ENCODE measurements around the gene SLC16A7. TPM values are rescaled to one million over a fixed set of nuclear protein-coding genes. Genes with fewer than 3 reads are reported as not detected.
A peak's percentile ranks its signal among the peaks of the same experiment; 100 is the strongest.

The SLC16A7 gene
- 10 to 100 TPM; 33.0 to 34.8 TPM for total RNA-seq

GRCh38 chr12:59595883-59596540, at the start of gene SLC16A7:
TSS of gene SLC16A7 (plus strand) at chr12:59596029. CDS start at chr12:59704802, 108,773 bp downstream.
- DNase-seq: peak; percentile 91
- intact Hi-C loops (cut with DNase I, micrococcal nuclease): loop anchor here (1.0 to 10.0 kb wide), 6 partner anchors 96 to 1749 kb away; partner anchors contain the start of genes ATP23 (in 1 of the 2) and CTDSP2 (in 1 of the 2)
- H3K4me3 Mint-ChIP-seq: peak within 1 kb of the TSS; percentile 82
- POLR2A ChIA-PET: no interaction called here
- H3K27me3 Mint-ChIP-seq: no peaks in the 10 kb centered on the region
- peak; percentile 54 for ATAC-seq
- CTCF ChIA-PET: interaction anchor here (0.6 to 0.7 kb wide), 4 partner anchors 8 to 196 kb away, joined by 3 to 4 read pairs (median 3); no protein-coding TSS in a partner anchor
- H3K27ac Mint-ChIP-seq: peak within 1 kb of the TSS; percentile 100
- H3K36me3 Mint-ChIP-seq (ENCODE audit: low read depth): peaks cover 23% of the 10 kb centered on the region
- peaks cover 53% of the 10 kb centered on the region for H3K4me1 Mint-ChIP-seq
- H3K9me3 Mint-ChIP-seq (ENCODE audit: low read depth): no peaks in the 10 kb centered on the region

- no peak overlapping the region for H3K27ac Mint-ChIP-seq
- peaks cover 20% of the 10 kb centered on the region for H3K4me1 Mint-ChIP-seq
- no peaks in the 10 kb centered on the region for H3K27me3 Mint-ChIP-seq
- intact Hi-C loops (cut with DNase I, micrococcal nuclease): no loop called here
- no peaks in the 10 kb centered on the region for H3K36me3 Mint-ChIP-seq (ENCODE audit: low read depth)
- no peaks in the 10 kb centered on the region for H3K9me3 Mint-ChIP-seq (ENCODE audit: low read depth)
- DNase-seq (no peak), ATAC-seq (no peak)
- ChIA-PET POLR2A (no interaction called here), CTCF (interaction anchor here (0.7 to 1.0 kb wide), 2 partner anchors 25 to 259 kb away, joined by 3 read pairs; no protein-coding TSS in a partner anchor)
- H3K4me3 Mint-ChIP-seq: no peak overlapping the region
Observed at GRCh38 chr12:59548930-59549329, 46.9 kb upstream of the SLC16A7 start.

- Mint-ChIP-seq H3K4me1 (no peaks in the 10 kb centered on the region), H3K4me3 (no peak overlapping the region), H3K36me3 (ENCODE audit: low read depth) (no peaks in the 10 kb centered on the region), H3K27ac (no peak overlapping the region), H3K9me3 (ENCODE audit: low read depth) (peaks cover 2% of the 10 kb centered on the region), H3K27me3 (no peaks in the 10 kb centered on the region)
- DNase-seq: no peak
- ChIA-PET POLR2A (no interaction called here), CTCF (no interaction called here)
- intact Hi-C loops (cut with DNase I, micrococcal nuclease): no loop called here
- no peak for ATAC-seq
Observed at GRCh38 chr12:59559696-59560095, 36.1 kb upstream of the SLC16A7 start.

- ChIA-PET POLR2A (no interaction called here), CTCF (no interaction called here)
- intact Hi-C loops (cut with DNase I, micrococcal nuclease): no loop called here
- Mint-ChIP-seq H3K4me3 (no peak overlapping the region), H3K36me3 (ENCODE audit: low read depth) (no peaks in the 10 kb centered on the region), H3K27ac (no peak overlapping the region), H3K4me1 (peaks cover 4% of the 10 kb centered on the region), H3K9me3 (ENCODE audit: low read depth) (no peaks in the 10 kb centered on the region), H3K27me3 (no peaks in the 10 kb centered on the region)
- ATAC-seq: no peak
- no peak for DNase-seq
Observed at GRCh38 chr12:59570145-59570544, 25.7 kb upstream of the SLC16A7 start.

- H3K27me3 Mint-ChIP-seq: no peaks in the 10 kb centered on the region
- ChIA-PET POLR2A (no interaction called here), CTCF (interaction anchor here (0.6 kb wide), 1 partner anchor 26 kb away, joined by 3 read pairs; no protein-coding TSS in a partner anchor)
- no peaks in the 10 kb centered on the region for H3K36me3 Mint-ChIP-seq (ENCODE audit: low read depth)
- DNase-seq (no peak), ATAC-seq (no peak)
- intact Hi-C loops (cut with DNase I, micrococcal nuclease): no loop called here
- peaks cover 3% of the 10 kb centered on the region for H3K9me3 Mint-ChIP-seq (ENCODE audit: low read depth)
- no peak overlapping the region for H3K4me3 Mint-ChIP-seq
- peaks cover 36% of the 10 kb centered on the region for H3K4me1 Mint-ChIP-seq
- H3K27ac Mint-ChIP-seq: no peak overlapping the region
Observed at GRCh38 chr12:59574406-59574805, 21.4 kb upstream of the SLC16A7 start.

- POLR2A ChIA-PET: no interaction called here
- ATAC-seq (no peak), DNase-seq (no peak)
- Mint-ChIP-seq H3K27ac (no peak overlapping the region), H3K9me3 (ENCODE audit: low read depth) (peaks cover 3% of the 10 kb centered on the region), H3K36me3 (ENCODE audit: low read depth) (no peaks in the 10 kb centered on the region), H3K27me3 (no peaks in the 10 kb centered on the region), H3K4me3 (no peak overlapping the region), H3K4me1 (peaks cover 40% of the 10 kb centered on the region)
- intact Hi-C loops (cut with DNase I, micrococcal nuclease): no loop called here
- CTCF ChIA-PET: no interaction called here
Observed at GRCh38 chr12:59575826-59576225, 20.0 kb upstream of the SLC16A7 start.

- Mint-ChIP-seq H3K27me3 (no peaks in the 10 kb centered on the region), H3K4me1 (peaks cover 44% of the 10 kb centered on the region), H3K9me3 (ENCODE audit: low read depth) (peaks cover 3% of the 10 kb centered on the region), H3K4me3 (no peak overlapping the region), H3K27ac (peak overlapping the region; percentile 0), H3K36me3 (ENCODE audit: low read depth) (no peaks in the 10 kb centered on the region)
- no peak for DNase-seq
- ChIA-PET POLR2A (no interaction called here), CTCF (no interaction called here)
- ATAC-seq: peak; percentile 47
- intact Hi-C loops (cut with DNase I, micrococcal nuclease): no loop called here
Observed at GRCh38 chr12:59578254-59578653, 17.6 kb upstream of the SLC16A7 start.

- peaks cover 3% of the 10 kb centered on the region for H3K9me3 Mint-ChIP-seq (ENCODE audit: low read depth)
- no peak overlapping the region for H3K4me3 Mint-ChIP-seq
- ChIA-PET POLR2A (no interaction called here), CTCF (no interaction called here)
- ATAC-seq: no peak
- no peaks in the 10 kb centered on the region for H3K27me3 Mint-ChIP-seq
- no peak overlapping the region for H3K27ac Mint-ChIP-seq
- DNase-seq: no peak
- H3K36me3 Mint-ChIP-seq (ENCODE audit: low read depth): no peaks in the 10 kb centered on the region
- intact Hi-C loops (cut with DNase I, micrococcal nuclease): no loop called here
- H3K4me1 Mint-ChIP-seq: peaks cover 40% of the 10 kb centered on the region
Observed at GRCh38 chr12:59579631-59580030, 16.2 kb upstream of the SLC16A7 start.

- H3K27me3 Mint-ChIP-seq: no peaks in the 10 kb centered on the region
- H3K36me3 Mint-ChIP-seq (ENCODE audit: low read depth): no peaks in the 10 kb centered on the region
- peaks cover 40% of the 10 kb centered on the region for H3K4me1 Mint-ChIP-seq
- CTCF ChIA-PET: no interaction called here
- H3K9me3 Mint-ChIP-seq (ENCODE audit: low read depth): peaks cover 3% of the 10 kb centered on the region
- POLR2A ChIA-PET: no interaction called here
- no peak overlapping the region for H3K27ac Mint-ChIP-seq
- ATAC-seq (no peak), DNase-seq (no peak)
- H3K4me3 Mint-ChIP-seq: no peak overlapping the region
- intact Hi-C loops (cut with DNase I, micrococcal nuclease): no loop called here
Observed at GRCh38 chr12:59580050-59580449, 15.8 kb upstream of the SLC16A7 start.

GRCh38 chr12:59583003-59583712, 12.7 kb upstream of the SLC16A7 start:
- DNase-seq (no peak), ATAC-seq (peak; percentile 71)
- H3K4me1 Mint-ChIP-seq: peaks cover 20% of the 10 kb centered on the region
- H3K36me3 Mint-ChIP-seq (ENCODE audit: low read depth): no peaks in the 10 kb centered on the region
- ChIA-PET CTCF (no interaction called here), POLR2A (no interaction called here)
- H3K27me3 Mint-ChIP-seq: no peaks in the 10 kb centered on the region
- no peak overlapping the region for H3K27ac Mint-ChIP-seq
- H3K4me3 Mint-ChIP-seq: no peak overlapping the region
- H3K9me3 Mint-ChIP-seq (ENCODE audit: low read depth): no peaks in the 10 kb centered on the region
- intact Hi-C loops (cut with DNase I, micrococcal nuclease): no loop called here

GRCh38 chr12:59587710-59588109, 8.1 kb upstream of the SLC16A7 start:
- CTCF ChIA-PET: no interaction called here
- no peaks in the 10 kb centered on the region for H3K36me3 Mint-ChIP-seq (ENCODE audit: low read depth)
- no peak for DNase-seq
- no peak for ATAC-seq
- no peak overlapping the region for H3K27ac Mint-ChIP-seq
- POLR2A ChIA-PET: no interaction called here
- no peaks in the 10 kb centered on the region for H3K27me3 Mint-ChIP-seq
- H3K4me3 Mint-ChIP-seq: no peak overlapping the region
- H3K4me1 Mint-ChIP-seq: peaks cover 4% of the 10 kb centered on the region
- H3K9me3 Mint-ChIP-seq (ENCODE audit: low read depth): no peaks in the 10 kb centered on the region
- intact Hi-C loops (cut with DNase I, micrococcal nuclease): no loop called here

- intact Hi-C loops (cut with DNase I, micrococcal nuclease): loop anchor here in 1 of 2 experiments (10.0 kb wide), 1 partner anchor 189 kb away; no protein-coding TSS in a partner anchor
- no peak for ATAC-seq
Observed at GRCh38 chr12:59593761-59594160, 2.1 kb upstream of the SLC16A7 start.

More at GRCh38 chr12:59593761-59594160, 2.1 kb upstream of the SLC16A7 start:
- Mint-ChIP-seq H3K9me3 (ENCODE audit: low read depth) (no peaks in the 10 kb centered on the region), H3K4me3 (no peak overlapping the region), H3K27me3 (no peaks in the 10 kb centered on the region), H3K4me1 (peaks cover 32% of the 10 kb centered on the region), H3K36me3 (ENCODE audit: low read depth) (peaks cover 17% of the 10 kb centered on the region), H3K27ac (peak overlapping the region; percentile 4)
- ChIA-PET CTCF (interaction anchor here (1.2 kb wide), 1 partner anchor 9 kb away, joined by 3 read pairs; no protein-coding TSS in a partner anchor), POLR2A (no interaction called here)
- no peak for DNase-seq

Data from activated CD4-positive, alpha-beta T cell treated with anti-CD3 and anti-CD28 coated beads for 36 hours (primary cell).